Astrocyte of the cerebellum (primary cell): ENCODE results near the gene JAML.

Experiments used
- DNase-seq: peaks from one replicate; pipeline ENCODE4 v3.0.0-alpha.2; 2011; ENCODE audit warnings: low read depth
- H3K4me3 ChIP-seq: 2 replicates; pipeline ENCODE4 v1.5.1; 2011; ENCODE audit warnings: mild to moderate bottlenecking, low read depth, low read length, moderate library complexity
- in situ Hi-C: cut with HindIII; loops from 2 replicates; pipeline ENCODE4 v1.10.0; 2017; ENCODE audit warnings: low sequenced_read_pairs
- TF ChIP-seq, protein P1 (sequence below): IDR thresholded peaks from 2 replicates; pipeline ENCODE4 v1.5.1; 2012; ENCODE audit warnings: low read length, low read depth, moderate library complexity, mild to moderate bottlenecking; ENCODE audit errors: missing control alignments

JAML gene

DNA sequence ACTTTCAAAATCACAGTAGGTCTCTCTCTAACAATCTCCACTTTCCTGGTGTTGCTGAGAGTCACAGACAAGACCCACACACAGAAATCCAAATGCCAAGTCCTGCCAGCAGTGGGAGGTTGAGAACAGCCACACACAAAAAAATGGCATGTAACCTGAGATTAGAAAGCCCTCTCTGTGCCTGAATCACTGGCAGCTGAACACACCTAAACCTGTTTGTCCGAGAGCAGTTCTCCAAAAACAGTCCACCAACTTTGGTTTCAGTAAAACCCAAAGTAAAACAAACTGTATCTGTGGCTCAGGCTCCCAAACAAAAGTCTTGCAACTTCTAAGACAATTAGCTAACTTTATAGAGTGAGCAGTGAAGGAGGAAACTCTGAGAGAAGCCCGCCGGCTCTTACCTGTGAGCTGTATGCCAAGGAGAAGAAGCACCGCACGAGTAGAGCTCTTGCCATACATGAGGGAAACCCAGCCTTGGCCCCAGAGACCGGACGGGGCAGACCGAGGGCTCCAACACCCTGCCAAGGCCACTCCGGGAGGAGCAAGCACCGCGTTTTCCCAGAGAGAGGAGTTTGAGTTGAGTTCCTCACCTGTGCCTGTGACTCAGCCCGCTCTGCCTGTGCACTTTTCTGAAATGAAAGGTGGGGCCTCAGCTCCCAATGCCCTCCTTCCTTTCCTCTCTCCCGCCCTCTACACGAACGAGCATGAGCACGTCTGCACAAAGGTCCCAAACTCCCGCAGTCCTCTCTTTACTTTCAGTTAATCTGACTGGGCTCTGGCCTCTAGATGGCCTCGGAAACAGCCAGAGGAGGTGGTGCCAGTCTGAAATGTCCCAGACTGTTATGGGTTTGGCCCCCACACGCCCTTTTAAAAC is 39.1 kb upstream of the JAML start, which contains the start of gene MPZL2:
Gene MPZL2 (minus strand): TSS at position 603 of the 874 bp plus-strand sequence. CDS start 144 bp downstream, at position 459.
- in situ Hi-C loops = no loop called here
- DNase-seq = no peak
- TF ChIP-seq, protein P1, sequence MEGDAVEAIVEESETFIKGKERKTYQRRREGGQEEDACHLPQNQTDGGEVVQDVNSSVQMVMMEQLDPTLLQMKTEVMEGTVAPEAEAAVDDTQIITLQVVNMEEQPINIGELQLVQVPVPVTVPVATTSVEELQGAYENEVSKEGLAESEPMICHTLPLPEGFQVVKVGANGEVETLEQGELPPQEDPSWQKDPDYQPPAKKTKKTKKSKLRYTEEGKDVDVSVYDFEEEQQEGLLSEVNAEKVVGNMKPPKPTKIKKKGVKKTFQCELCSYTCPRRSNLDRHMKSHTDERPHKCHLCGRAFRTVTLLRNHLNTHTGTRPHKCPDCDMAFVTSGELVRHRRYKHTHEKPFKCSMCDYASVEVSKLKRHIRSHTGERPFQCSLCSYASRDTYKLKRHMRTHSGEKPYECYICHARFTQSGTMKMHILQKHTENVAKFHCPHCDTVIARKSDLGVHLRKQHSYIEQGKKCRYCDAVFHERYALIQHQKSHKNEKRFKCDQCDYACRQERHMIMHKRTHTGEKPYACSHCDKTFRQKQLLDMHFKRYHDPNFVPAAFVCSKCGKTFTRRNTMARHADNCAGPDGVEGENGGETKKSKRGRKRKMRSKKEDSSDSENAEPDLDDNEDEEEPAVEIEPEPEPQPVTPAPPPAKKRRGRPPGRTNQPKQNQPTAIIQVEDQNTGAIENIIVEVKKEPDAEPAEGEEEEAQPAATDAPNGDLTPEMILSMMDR = no peak
- no peak within 1 kb of the TSS for H3K4me3 ChIP-seq

GRCh38 chr11:118263112-118263511 is 38.3 kb upstream of the JAML start:
- no peak overlapping the region for H3K4me3 ChIP-seq
- in situ Hi-C loops = no loop called here
- TF ChIP-seq, protein P1 = no peak
- DNase-seq = no peak

DNA sequence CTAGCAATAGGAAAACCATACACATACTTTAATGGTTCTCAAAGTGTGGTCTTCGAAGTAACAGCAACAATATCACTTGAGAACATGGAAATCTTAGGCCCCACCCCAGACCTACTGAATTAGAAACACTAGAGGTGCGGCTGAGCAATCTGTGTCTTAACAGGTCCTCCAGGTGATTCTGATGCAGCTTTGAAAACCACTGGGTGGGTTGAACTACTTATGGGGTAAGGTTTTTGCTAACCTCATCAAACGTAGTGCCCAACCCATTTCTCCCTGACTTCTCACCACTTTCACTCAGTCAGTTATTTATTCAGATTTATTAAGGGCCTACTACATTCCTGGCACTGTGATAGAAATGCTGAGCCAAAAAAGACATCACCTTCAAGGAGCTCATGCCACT is 35.5 kb upstream of the JAML start:
- no peak overlapping the region for H3K4me3 ChIP-seq
- no peak for DNase-seq
- TF ChIP-seq, protein P1 = no peak
- in situ Hi-C loops = no loop called here

DNA sequence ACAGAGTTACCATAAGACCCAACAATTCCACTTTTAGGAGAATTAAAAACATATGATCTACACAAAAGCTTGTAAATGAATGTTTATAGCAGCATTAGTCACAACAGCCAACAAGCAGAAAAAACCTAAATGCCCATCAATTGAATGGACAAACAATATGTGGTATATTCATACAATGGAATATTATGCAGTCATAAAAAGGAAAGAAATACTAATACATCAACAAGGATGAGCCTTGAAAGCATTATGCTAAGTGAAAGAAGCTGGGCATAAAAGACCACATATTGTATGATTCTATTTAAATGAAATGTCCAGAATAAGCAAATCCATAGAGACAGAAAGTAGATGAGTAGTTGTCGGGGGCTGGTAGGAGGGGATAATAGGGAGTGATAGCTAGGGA is 34.3 kb upstream of the JAML start:
- in situ Hi-C loops = no loop called here
- H3K4me3 ChIP-seq = no peak overlapping the region
- no peak for DNase-seq
- TF ChIP-seq, protein P1 = no peak

DNA sequence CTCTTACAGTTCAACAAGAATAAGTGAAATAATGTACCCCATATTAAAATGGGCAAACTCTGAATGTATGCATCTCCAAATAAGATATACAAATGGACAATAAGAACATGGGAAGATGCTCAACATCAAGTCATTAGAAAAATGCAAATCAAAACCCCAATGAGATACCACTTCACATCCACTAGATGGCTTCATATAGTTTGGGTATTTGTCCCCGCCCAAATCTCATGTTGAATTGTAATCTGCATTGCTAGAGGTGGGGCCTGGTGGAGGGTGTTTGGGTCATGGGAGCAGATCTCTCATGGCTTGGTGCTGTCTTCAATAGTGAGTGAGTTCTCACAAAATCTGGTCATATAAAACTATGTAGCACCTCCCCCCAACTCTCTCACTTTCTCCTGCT is 33.6 kb upstream of the JAML start:
- TF ChIP-seq, protein P1 = peak; percentile 10
- DNase-seq = no peak
- in situ Hi-C loops = no loop called here
- no peak overlapping the region for H3K4me3 ChIP-seq

- peak overlapping the region; percentile 78 for H3K4me3 ChIP-seq
- no peak for DNase-seq
- TF ChIP-seq, protein P1 = no peak
- in situ Hi-C loops = no loop called here
Observed at GRCh38 chr11:118252688-118253087, 27.9 kb upstream of the JAML start.
